ENCODE measurements around the gene RPS8. TPM values are rescaled to one million over a fixed set of nuclear protein-coding genes. Genes with fewer than 3 reads are reported as not detected.
"Not testable (repeated sequence)": the region's sequence is repeated elsewhere in the genome, so short reads cannot be mapped to it uniquely, and the experiment has no call there.

Gene RPS8
- total RNA-seq, 1 donor from 2014 or later = 1,786 TPM

DNA sequence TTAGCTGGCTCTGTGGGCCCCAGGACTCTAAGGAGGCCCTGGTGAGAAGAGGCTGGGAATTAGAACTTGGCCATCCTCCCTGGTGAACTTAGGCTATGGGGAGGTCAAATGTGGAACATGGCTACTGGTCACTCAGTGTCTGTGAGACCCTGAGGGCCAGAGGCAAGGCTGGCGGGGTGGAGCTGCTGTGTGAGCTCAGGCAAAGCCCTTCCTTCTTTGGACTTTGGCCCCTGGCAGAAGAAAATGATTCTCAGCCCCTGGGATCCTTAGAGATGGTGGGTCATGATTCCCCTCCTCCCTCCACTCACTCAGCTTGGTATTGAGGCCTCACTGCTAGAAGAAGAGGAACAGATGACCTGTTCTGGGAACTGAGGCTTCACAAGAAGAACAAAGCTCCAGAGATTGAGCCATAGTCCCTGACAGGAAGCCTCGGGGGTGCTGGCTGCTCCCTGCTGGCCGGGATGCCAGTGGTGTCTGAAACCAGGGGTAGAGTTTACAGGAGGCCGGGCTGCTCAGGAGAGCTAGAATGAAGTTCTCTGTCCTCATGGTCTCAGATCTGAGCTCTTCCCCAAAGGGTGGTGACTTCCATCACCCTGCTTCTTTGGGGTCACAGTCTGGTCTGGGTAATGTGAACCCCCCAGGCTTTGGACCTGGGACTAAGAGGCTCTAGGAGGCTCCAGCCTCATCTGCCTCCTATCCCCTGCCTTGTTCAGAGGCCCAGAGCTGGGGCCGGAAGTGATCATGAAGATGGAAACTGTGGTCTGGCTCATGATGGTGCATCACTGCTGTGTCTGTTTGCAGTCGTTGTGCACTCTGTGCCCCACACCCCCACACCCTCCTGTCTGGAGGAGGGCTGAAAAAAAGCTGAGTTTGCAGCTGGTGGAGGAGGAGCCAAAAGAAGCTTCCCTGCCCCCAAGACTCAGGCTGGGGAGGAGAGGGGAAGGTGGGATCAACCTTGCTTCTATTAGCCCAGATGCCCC, 33.9 kb downstream of the RPS8 start:
- Histone ChIP-seq H3K4me3 (ENCODE audit: low read length in 3 of 3) (peak overlapping the region; percentile 54 to 61 (median 61)), H3K9me3 (ENCODE audit: control insufficient read depth in 3 of 3, low read length in 3 of 3) (no peaks in the 10 kb centered on the region), H3K27me3 (ENCODE audit: control insufficient read depth in 3 of 3, insufficient read depth in 3 of 3, low read length in 3 of 3) (no peaks in the 10 kb centered on the region), H3K27ac (ENCODE audit: low read depth, low read length) (peak overlapping the region; percentile 98), H3K36me3 (ENCODE audit: control insufficient read depth in 3 of 3, insufficient read depth in 3 of 3, low read length in 3 of 3) (peaks cover 11 to 16% (median 15%) of the 10 kb centered on the region in 3 donors), H3K9ac (ENCODE audit: low read depth in 1 of 3, low read length in 3 of 3) (peak overlapping the region; percentile 63 to 85 (median 69)), H3K4me1 (ENCODE audit: control insufficient read depth in 3 of 3, insufficient read depth in 3 of 3, low read length in 3 of 3) (peaks cover 58 to 83% (median 80%) of the 10 kb centered on the region in 3 donors)

DNA sequence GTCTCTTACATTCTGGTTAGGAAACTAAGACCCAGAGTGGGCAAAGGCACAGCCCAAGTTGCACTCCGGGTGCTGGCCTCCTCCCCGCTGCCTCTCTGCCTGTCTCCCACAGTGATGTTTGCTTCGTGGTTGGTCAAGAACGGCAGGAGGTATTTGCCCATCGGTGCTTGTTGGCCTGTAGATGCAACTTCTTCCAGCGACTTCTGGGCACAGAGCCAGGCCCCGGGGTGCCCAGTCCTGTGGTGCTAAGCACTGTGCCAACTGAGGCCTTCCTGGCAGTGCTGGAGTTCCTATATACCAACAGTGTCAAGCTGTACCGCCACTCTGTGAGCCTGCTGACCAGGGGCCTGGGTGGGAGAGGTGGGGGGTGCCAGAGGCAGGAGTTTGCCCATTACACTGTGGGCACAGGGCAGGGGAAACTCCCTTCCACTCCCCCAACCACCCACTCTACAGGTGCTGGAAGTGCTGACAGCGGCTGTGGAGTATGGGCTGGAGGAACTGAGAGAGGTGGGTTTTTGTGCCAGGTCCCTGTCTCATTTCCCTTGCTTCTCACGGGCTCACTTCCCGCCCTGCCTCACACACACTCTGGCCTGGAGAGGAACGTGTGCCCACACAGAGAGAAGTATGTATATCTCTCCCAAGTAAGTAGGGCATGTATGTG, 34.9 kb downstream of the RPS8 start:
- Histone ChIP-seq H3K4me1 (ENCODE audit: control insufficient read depth in 3 of 3, insufficient read depth in 3 of 3, low read length in 3 of 3) (peaks cover 56 to 82% (median 75%) of the 10 kb centered on the region in 3 donors), H3K27ac (ENCODE audit: low read depth, low read length) (peak overlapping the region; percentile 98), H3K27me3 (ENCODE audit: control insufficient read depth in 3 of 3, insufficient read depth in 3 of 3, low read length in 3 of 3) (no peaks in the 10 kb centered on the region), H3K4me3 (ENCODE audit: low read length in 3 of 3) (peak overlapping the region in 1 of 3 donors; percentile 22), H3K36me3 (ENCODE audit: control insufficient read depth in 3 of 3, insufficient read depth in 3 of 3, low read length in 3 of 3) (peaks cover 6 to 13% (median 7%) of the 10 kb centered on the region in 3 donors), H3K9ac (ENCODE audit: low read depth in 1 of 3, low read length in 3 of 3) (peak overlapping the region in 1 of 3 donors; percentile 85), H3K9me3 (ENCODE audit: control insufficient read depth in 3 of 3, low read length in 3 of 3) (no peaks in the 10 kb centered on the region)

DNA sequence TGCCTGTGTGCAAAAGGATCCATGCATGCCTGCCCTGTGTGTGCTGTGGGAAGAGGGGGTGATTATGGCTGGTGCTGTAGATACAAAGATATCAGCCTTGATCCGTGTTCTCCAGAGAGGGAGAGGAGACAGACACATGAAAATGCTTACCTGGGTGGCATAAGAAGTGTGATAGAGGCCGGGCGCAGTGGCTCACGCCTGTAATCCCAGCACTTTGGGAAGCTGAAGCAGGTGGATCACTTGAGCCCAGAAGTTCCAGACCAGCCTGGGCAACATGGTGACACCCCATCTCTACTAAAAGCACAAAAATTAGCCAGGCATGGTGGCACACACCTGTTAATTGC, 35.4 kb downstream of the RPS8 start:
- not testable (repeated sequence) for H3K36me3 ChIP-seq (ENCODE audit: control insufficient read depth in 3 of 3, insufficient read depth in 3 of 3, low read length in 3 of 3); H3K4me3 ChIP-seq (ENCODE audit: low read length in 3 of 3); H3K9me3 ChIP-seq (ENCODE audit: control insufficient read depth in 3 of 3, low read length in 3 of 3); H3K27me3 ChIP-seq (ENCODE audit: control insufficient read depth in 3 of 3, insufficient read depth in 3 of 3, low read length in 3 of 3)
- H3K9ac ChIP-seq (ENCODE audit: low read depth in 1 of 3, low read length in 3 of 3) = peak overlapping the region in 1 of 3 donors; percentile 3
- H3K27ac ChIP-seq (ENCODE audit: low read depth, low read length) = peak overlapping the region; percentile 98
- peaks cover 55 to 78% (median 70%) of the 10 kb centered on the region in 3 donors for H3K4me1 ChIP-seq (ENCODE audit: control insufficient read depth in 3 of 3, insufficient read depth in 3 of 3, low read length in 3 of 3)

DNA sequence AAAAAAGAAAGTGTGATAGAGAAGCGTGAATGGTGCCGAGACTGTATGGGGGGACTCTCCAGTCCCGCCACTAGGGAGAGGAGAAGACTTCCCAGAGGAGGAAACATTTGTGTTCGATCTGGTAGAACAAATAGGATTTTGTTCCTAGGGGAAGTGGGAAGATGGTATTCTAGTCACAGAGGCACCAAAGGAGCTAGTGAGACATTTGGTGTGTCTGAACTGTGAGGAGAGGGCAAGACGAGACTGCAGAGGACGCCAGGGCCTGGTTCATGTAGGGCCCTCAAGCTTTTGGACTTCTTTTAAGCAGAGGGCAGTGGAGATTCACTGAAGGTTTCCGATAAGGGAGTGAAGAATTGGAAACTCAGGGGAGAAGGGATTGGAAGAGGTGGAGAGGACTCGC, 35.9 kb downstream of the RPS8 start:
- Histone ChIP-seq H3K4me1 (ENCODE audit: control insufficient read depth in 3 of 3, insufficient read depth in 3 of 3, low read length in 3 of 3) (peaks cover 55 to 73% (median 67%) of the 10 kb centered on the region in 3 donors), H3K27ac (ENCODE audit: low read depth, low read length) (peak overlapping the region; percentile 98), H3K4me3 (ENCODE audit: low read length in 3 of 3) (no peak overlapping the region), H3K36me3 (ENCODE audit: control insufficient read depth in 3 of 3, insufficient read depth in 3 of 3, low read length in 3 of 3) (peaks cover 0 to 8% (median 2%) of the 10 kb centered on the region in 3 donors), H3K9me3 (ENCODE audit: control insufficient read depth in 3 of 3, low read length in 3 of 3) (no peaks in the 10 kb centered on the region), H3K27me3 (ENCODE audit: control insufficient read depth in 3 of 3, insufficient read depth in 3 of 3, low read length in 3 of 3) (no peaks in the 10 kb centered on the region), H3K9ac (ENCODE audit: low read depth in 1 of 3, low read length in 3 of 3) (no peak overlapping the region)

DNA sequence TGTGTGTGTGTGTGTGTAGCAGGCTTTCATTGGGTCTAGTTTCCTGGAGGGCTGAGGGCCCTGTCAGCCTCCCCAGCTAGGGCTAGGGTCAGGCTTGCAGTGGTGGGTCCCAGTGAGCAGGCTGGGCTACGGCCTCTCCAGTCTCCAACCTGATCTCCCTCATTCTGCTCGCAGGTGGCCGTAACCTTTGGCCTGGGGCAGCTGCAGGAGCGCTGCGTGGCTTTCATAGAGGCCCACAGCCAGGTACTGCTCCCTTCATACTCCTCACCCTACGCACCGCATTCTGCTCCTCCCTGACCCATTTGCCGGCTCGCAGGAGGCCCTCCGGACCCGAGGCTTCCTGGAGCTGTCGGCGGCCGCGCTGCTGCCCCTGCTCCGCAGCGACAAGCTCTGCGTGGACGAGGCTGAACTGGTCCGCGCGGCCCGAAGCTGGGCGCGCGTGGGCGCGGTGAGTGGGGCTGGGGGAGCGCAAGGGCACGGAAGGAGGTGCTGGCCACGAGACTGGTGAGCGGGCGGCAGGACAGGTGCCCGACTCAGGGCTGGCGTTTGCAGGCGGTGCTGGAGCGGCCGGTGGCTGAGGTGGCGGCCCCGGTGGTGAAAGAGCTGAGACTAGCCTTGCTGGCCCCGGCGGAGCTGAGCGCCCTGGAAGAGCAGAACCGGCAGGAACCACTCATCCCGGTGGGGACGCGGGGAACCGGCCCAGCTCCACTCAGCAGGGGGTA, 37.6 kb downstream of the RPS8 start:
- no peaks in the 10 kb centered on the region for H3K9me3 ChIP-seq (ENCODE audit: control insufficient read depth in 3 of 3, low read length in 3 of 3)
- peaks cover 0 to 5% (median 2%) of the 10 kb centered on the region in 3 donors for H3K36me3 ChIP-seq (ENCODE audit: control insufficient read depth in 3 of 3, insufficient read depth in 3 of 3, low read length in 3 of 3)
- H3K27me3 ChIP-seq (ENCODE audit: control insufficient read depth in 3 of 3, insufficient read depth in 3 of 3, low read length in 3 of 3) = no peaks in the 10 kb centered on the region
- H3K4me1 ChIP-seq (ENCODE audit: control insufficient read depth in 3 of 3, insufficient read depth in 3 of 3, low read length in 3 of 3) = peaks cover 38 to 55% (median 49%) of the 10 kb centered on the region in 3 donors
- peak overlapping the region; percentile 71 for H3K27ac ChIP-seq (ENCODE audit: low read depth, low read length)
- H3K9ac ChIP-seq (ENCODE audit: low read depth in 1 of 3, low read length in 3 of 3) = peak overlapping the region; percentile 76 to 87 (median 81)
- peak overlapping the region; percentile 80 to 84 (median 81) for H3K4me3 ChIP-seq (ENCODE audit: low read length in 3 of 3)

DNA sequence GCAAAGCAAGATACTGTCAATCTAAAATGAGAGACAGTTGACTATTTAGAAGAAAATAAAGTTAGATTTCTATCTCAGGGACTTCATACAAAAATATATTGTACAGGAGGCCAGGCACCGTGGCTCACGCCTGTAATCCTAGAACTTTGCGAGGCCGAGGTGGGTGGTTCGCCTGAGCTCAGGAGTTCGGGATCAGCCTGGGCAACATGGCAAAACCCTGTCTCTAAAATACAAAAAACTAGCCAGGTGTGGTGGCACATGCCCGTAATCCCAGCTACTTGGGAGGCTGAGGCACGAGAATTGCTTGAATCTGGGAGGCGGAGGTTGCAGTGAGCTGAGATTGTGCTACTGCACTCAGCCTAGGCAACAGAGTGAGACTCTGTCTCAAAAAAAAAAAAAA, 40.6 kb downstream of the RPS8 start:
- peaks cover 18 to 37% (median 28%) of the 10 kb centered on the region in 3 donors for H3K4me1 ChIP-seq (ENCODE audit: control insufficient read depth in 3 of 3, insufficient read depth in 3 of 3, low read length in 3 of 3)
- H3K9ac ChIP-seq (ENCODE audit: low read depth in 1 of 3, low read length in 3 of 3) = not testable (repeated sequence)

DNA sequence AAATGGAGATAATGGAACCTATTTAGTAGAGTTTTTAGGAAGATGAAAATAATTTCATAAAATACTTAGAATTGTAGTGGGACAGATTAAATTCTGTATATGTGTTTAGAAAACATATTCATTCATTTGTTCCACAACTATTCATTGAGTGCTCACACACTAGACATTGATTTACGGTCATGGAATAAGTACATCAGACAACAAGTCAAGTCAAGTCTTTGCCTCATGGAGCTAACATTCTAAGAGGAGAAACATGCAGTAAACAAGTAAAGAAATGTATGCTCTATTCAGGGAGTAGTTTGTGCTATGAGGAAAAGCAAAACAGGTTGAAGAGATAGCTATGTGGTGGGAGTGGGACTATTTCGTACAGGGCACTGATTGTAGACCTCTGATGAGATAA, 42.0 kb downstream of the RPS8 start:
- no peaks in the 10 kb centered on the region for H3K9me3 ChIP-seq (ENCODE audit: control insufficient read depth in 3 of 3, low read length in 3 of 3)
- peaks cover 0 to 3% (median 2%) of the 10 kb centered on the region in 3 donors for H3K36me3 ChIP-seq (ENCODE audit: control insufficient read depth in 3 of 3, insufficient read depth in 3 of 3, low read length in 3 of 3)
- no peak overlapping the region for H3K9ac ChIP-seq (ENCODE audit: low read depth in 1 of 3, low read length in 3 of 3)
- no peak overlapping the region for H3K27ac ChIP-seq (ENCODE audit: low read depth, low read length)
- H3K4me3 ChIP-seq (ENCODE audit: low read length in 3 of 3) = no peak overlapping the region
- no peaks in the 10 kb centered on the region for H3K27me3 ChIP-seq (ENCODE audit: control insufficient read depth in 3 of 3, insufficient read depth in 3 of 3, low read length in 3 of 3)
- H3K4me1 ChIP-seq (ENCODE audit: control insufficient read depth in 3 of 3, insufficient read depth in 3 of 3, low read length in 3 of 3) = peaks cover 17 to 31% (median 17%) of the 10 kb centered on the region in 3 donors

More for the DNA sequence above, 40.6 kb downstream of the RPS8 start:
- not testable (repeated sequence) for H3K9me3 ChIP-seq (ENCODE audit: control insufficient read depth in 3 of 3, low read length in 3 of 3); H3K27me3 ChIP-seq (ENCODE audit: control insufficient read depth in 3 of 3, insufficient read depth in 3 of 3, low read length in 3 of 3); H3K27ac ChIP-seq (ENCODE audit: low read depth, low read length); H3K36me3 ChIP-seq (ENCODE audit: control insufficient read depth in 3 of 3, insufficient read depth in 3 of 3, low read length in 3 of 3); H3K4me3 ChIP-seq (ENCODE audit: low read length in 3 of 3)

DNA sequence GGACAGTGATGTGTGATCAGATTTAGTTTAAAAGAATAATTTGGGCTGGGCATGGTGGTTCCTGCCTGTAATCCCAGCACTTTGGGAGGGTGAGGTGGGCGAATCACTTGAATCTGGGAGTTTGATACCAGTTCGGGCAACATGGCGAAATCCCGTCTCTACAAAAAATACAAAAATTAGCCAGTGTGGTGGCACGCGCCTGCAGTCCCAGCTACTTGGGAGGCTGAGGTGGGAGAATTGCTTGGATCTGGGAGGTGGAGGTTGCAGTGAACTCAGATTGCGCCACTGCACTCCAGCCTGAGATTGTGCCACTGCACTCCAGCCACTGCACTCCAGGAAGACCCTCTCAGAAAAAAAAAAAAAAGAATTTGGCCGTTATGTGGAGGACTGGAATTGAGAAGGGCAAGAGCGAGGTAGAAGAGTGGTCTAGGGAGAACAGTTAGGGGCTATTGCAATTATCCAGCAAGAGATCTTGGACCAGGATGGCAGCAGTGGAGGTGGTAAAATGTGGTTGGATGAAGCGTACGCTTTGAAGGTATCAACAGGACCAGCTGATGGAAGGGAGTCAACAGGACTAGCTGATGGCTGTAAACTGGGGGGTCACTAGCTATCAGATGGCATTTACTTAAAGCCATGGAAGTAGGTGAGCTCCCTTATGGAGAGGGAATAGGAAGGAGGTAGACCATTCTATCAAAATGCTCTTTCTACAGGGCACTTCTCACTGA, 42.6 kb downstream of the RPS8 start:
- H3K4me1 ChIP-seq (ENCODE audit: control insufficient read depth in 3 of 3, insufficient read depth in 3 of 3, low read length in 3 of 3) = peaks cover 13 to 25% (median 14%) of the 10 kb centered on the region in 3 donors
- H3K9me3 ChIP-seq (ENCODE audit: control insufficient read depth in 3 of 3, low read length in 3 of 3) = no peaks in the 10 kb centered on the region
- no peaks in the 10 kb centered on the region for H3K27me3 ChIP-seq (ENCODE audit: control insufficient read depth in 3 of 3, insufficient read depth in 3 of 3, low read length in 3 of 3)
- no peak overlapping the region for H3K27ac ChIP-seq (ENCODE audit: low read depth, low read length)
- no peak overlapping the region for H3K9ac ChIP-seq (ENCODE audit: low read depth in 1 of 3, low read length in 3 of 3)
- H3K4me3 ChIP-seq (ENCODE audit: low read length in 3 of 3) = no peak overlapping the region
- H3K36me3 ChIP-seq (ENCODE audit: control insufficient read depth in 3 of 3, insufficient read depth in 3 of 3, low read length in 3 of 3) = peaks cover 0 to 3% (median 2%) of the 10 kb centered on the region in 3 donors

DNA sequence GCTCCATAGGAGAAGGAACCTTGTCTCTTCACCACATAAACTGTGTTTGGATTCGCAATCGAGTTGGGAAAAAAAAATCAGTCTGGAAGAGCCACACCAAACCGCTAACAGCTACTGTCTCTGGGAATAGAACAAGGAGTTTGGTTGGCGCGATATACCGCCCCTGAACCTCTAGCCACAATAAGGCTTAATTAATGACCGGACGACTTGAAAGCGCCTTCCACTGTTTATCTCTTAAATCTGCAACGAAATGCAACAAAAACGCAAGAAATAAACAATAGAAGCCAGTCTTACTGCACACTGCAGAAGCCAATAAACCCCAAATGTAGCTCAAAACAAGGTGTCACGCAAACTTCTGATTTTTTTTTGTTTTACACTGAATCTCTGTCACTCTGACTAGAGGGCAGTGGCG, 43.9 kb downstream of the RPS8 start:
- Histone ChIP-seq H3K27me3 (ENCODE audit: control insufficient read depth in 3 of 3, insufficient read depth in 3 of 3, low read length in 3 of 3) (no peaks in the 10 kb centered on the region), H3K4me1 (ENCODE audit: control insufficient read depth in 3 of 3, insufficient read depth in 3 of 3, low read length in 3 of 3) (peaks cover 7 to 15% (median 13%) of the 10 kb centered on the region in 3 donors), H3K36me3 (ENCODE audit: control insufficient read depth in 3 of 3, insufficient read depth in 3 of 3, low read length in 3 of 3) (peaks cover 0 to 2% (median 2%) of the 10 kb centered on the region in 3 donors), H3K4me3 (ENCODE audit: low read length in 3 of 3) (peak overlapping the region; percentile 67 to 90 (median 73)), H3K9me3 (ENCODE audit: control insufficient read depth in 3 of 3, low read length in 3 of 3) (no peaks in the 10 kb centered on the region), H3K27ac (ENCODE audit: low read depth, low read length) (peak overlapping the region; percentile 89), H3K9ac (ENCODE audit: low read depth in 1 of 3, low read length in 3 of 3) (peak overlapping the region; percentile 74 to 100 (median 87))

All from skeletal muscle tissue (tissue), 4 donors.